ENCODE measurements around the gene CDCA7.

- TF ChIP-seq YY1 (IDR thresholded peaks at IDR 0.05; ENCODE audit: insufficient read depth, insufficient read length) (no peak), ZNF274 (IDR thresholded peaks at IDR 0.05; ENCODE audit: low read depth, low read length) (no peak)
Observed at GRCh38 chr2:173388795-173389194, 34.1 kb downstream of the CDCA7 start.

All from NT2/D1 (cell line).